H1 (cell line): Measurements from ENCODE around the gene PLBD1. TPM values are rescaled to one million over a fixed set of nuclear protein-coding genes. Genes with fewer than 3 reads are reported as not detected.

ENCODE experiments used
- BCL11A ChIP-seq, 2 experiments: IDR thresholded peaks; one replicate each; pipeline ENCODE4 v1.6.1; 2011; ENCODE audit warnings: low read depth in 2 of 2, low read length in 2 of 2, mild to moderate bottlenecking in 2 of 2
- CREB1 ChIP-seq: IDR thresholded peaks from 2 replicates; pipeline ENCODE4 v1.6.1; 2012; ENCODE audit warnings: inconsistent platforms
- CTCF ChIP-seq, 3 experiments: IDR thresholded peaks; 1 replicate in 2 of 3; 2 replicates in 1 of 3; pipeline versions ENCODE4 v1.5.1 to v1.6.1; 2011; ENCODE audit warnings: low read length in 3 of 3, mild to moderate bottlenecking in 3 of 3, inconsistent platforms in 2 of 3, low read depth in 1 of 3, moderate library complexity in 1 of 3; ENCODE audit not compliant: insufficient read depth in 1 of 3; ENCODE audit errors: control extremely low read depth in 1 of 3
- EGR1 ChIP-seq: IDR thresholded peaks from 2 replicates; pipeline ENCODE4 v1.6.1; 2011; ENCODE audit warnings: low read depth, low read length, borderline replicate concordance
- EZH2 ChIP-seq: fragments of 200-600 bp; sonication (generic); IDR thresholded peaks from 2 replicates; pipeline ENCODE4 v1.7.1; 2012; ENCODE audit warnings: low read depth, mild to moderate bottlenecking, moderate library complexity, low read length, inconsistent platforms; ENCODE audit not compliant: severe bottlenecking
- HDAC2 ChIP-seq, 2 experiments: fragments of 300-600 bp in 1 of 2; sonication (generic) in 1 of 2; IDR thresholded peaks; 2 replicates each; pipeline ENCODE4 v1.6.1; 2011 to 2012; ENCODE audit warnings: low read depth in 2 of 2, low read length in 2 of 2, mild to moderate bottlenecking in 2 of 2, moderate library complexity in 2 of 2, borderline replicate concordance in 1 of 2, inconsistent platforms in 1 of 2
- HDAC6 ChIP-seq: IDR thresholded peaks from one replicate; pipeline ENCODE4 v1.7.1; 2012; ENCODE audit warnings: low read depth, mild to moderate bottlenecking, inconsistent platforms, low read length, moderate library complexity
- RAD21 ChIP-seq, 2 experiments: IDR thresholded peaks in 1 of 2; conservative IDR thresholded peaks in 1 of 2; 2 replicates each; pipeline ENCODE4 v1.6.1; 2011; ENCODE audit warnings: low read depth in 2 of 2, low read length in 2 of 2, improper control_type of control experiment in 1 of 2, inconsistent platforms in 1 of 2, mild to moderate bottlenecking in 1 of 2, moderate library complexity in 1 of 2
- YY1 ChIP-seq: IDR thresholded peaks from 2 replicates; pipeline ENCODE4 v1.6.1; 2011; ENCODE audit warnings: low read depth, mild to moderate bottlenecking, low read length
- polyA plus RNA-seq, 7 experiments: library from polyadenylated mRNA; depleted of rRNA in 3 of 7; stranded (reverse) in 5 of 7; unstranded in 2 of 7; fragments of >200 nt in 5 of 7; fragments of 200-250 nt in 2 of 7; gene quantifications; 1 replicate in 5 of 7; 2 replicates in 1 of 7; 4 replicates in 1 of 7; pipeline versions ENCODE4 v1.2.1 to v1.2.3, GENCODE V29; 2011 to 2013; ENCODE audit warnings: missing spikeins in 2 of 7, mixed read lengths in 2 of 7
- small RNA-seq: library from polyadenylated mRNA; stranded (forward); fragments of <200 nt; extraction: miRNeasy Mini kit (QIAGEN cat#:217004); gene quantifications from one replicate; pipeline ENCODE3, GENCODE V24; 2013; ENCODE audit not compliant: insufficient read depth
- total RNA-seq: library from RNA; stranded (reverse); fragmentation: NEBNext Ultra II Directional; extraction: Animal tissue kit (Norgen Biotek cat#: 25700); gene quantifications from 2 replicates; pipeline ENCODE4 v1.2.1, GENCODE V29; 2021

The PLBD1 gene
- total and polyA plus RNA-seq, 2 of the 8 experiments (the other 6 are each of a cell fraction or from before 2014, with no cell fraction given): 6.3 to 12.3 TPM

GRCh38 chr12:14454098-14454907, 113.4 kb downstream of the PLBD1 start (continued):
- TF ChIP-seq CTCF (IDR thresholded peaks at IDR 0.05; ENCODE audit: control extremely low read depth in 1 of 3, insufficient read depth in 1 of 3, low read depth in 1 of 3, low read length in 3 of 3) (peak; percentile 28 to 99 (median 97)), HDAC6 (no peak), RAD21 (IDR thresholded peaks at IDR 0.05 in 1 of 2, conservative IDR thresholded peaks at IDR 0.05 in 1 of 2; ENCODE audit: low read depth in 2 of 2, low read length in 2 of 2) (peak; percentile 93), CREB1 (no peak), YY1 (0 out of 2 replicates have a peak, but pooled peaks have one; percentile 52), EGR1 (no peak), HDAC2 (IDR thresholded peaks at IDR 0.05; ENCODE audit: borderline replicate concordance in 1 of 2, low read depth in 2 of 2, low read length in 2 of 2) (no peak), BCL11A (IDR thresholded peaks at IDR 0.05; ENCODE audit: low read depth in 2 of 2, low read length in 2 of 2) (no peak), EZH2 (no peak)

Small RNA genes within 50 kb of the gene (small RNA-seq; reads per million reads assigned to genes)
- gene RN7SKP134: not detected

Other genes starting within 250 kb of the PLBD1 start
- 148 and 149 TPM in 2 replicates for gene ATF7IP, start 202.2 kb downstream of the PLBD1 start, total RNA-seq
- gene ATF7IP, start 202.2 kb downstream of the PLBD1 start, polyA plus RNA-seq (2011; rRNA removed): 34.2 and 47.1 TPM in 2 replicates
- 2.5 and 3.2 TPM in 2 replicates for gene GUCY2C, start 128.7 kb upstream of the PLBD1 start, total RNA-seq
- 1.1 and 1.9 TPM in 2 replicates for gene GUCY2C, start 128.7 kb upstream of the PLBD1 start, polyA plus RNA-seq (2011; rRNA removed)
- 122 and 134 TPM in 2 replicates for gene WBP11, start 235.6 kb upstream of the PLBD1 start, total RNA-seq
- 22.1 and 24.0 TPM in 2 replicates for gene WBP11, start 235.6 kb upstream of the PLBD1 start, polyA plus RNA-seq (2011; rRNA removed)
- 1.2 and 1.5 TPM in 2 replicates for gene C12orf60, start 235.8 kb upstream of the PLBD1 start, total RNA-seq
- gene C12orf60, start 235.8 kb upstream of the PLBD1 start, polyA plus RNA-seq (2011; rRNA removed): 0.91 and 1.2 TPM in 2 replicates
- not detected in 2 replicates for gene SMCO3, start 246.3 kb upstream of the PLBD1 start, total RNA-seq
- gene SMCO3, start 246.3 kb upstream of the PLBD1 start, polyA plus RNA-seq (2011; rRNA removed): not detected in 2 replicates